ENCODE measurements around the gene SATL1. TPM values are rescaled to one million over a fixed set of nuclear protein-coding genes. Genes with fewer than 3 reads are reported as not detected.
A peak's percentile ranks its signal among the peaks of the same experiment; 100 is the strongest.

The SATL1 gene
- total RNA-seq, 1 donor from 2014 or later = not detected

DNA sequence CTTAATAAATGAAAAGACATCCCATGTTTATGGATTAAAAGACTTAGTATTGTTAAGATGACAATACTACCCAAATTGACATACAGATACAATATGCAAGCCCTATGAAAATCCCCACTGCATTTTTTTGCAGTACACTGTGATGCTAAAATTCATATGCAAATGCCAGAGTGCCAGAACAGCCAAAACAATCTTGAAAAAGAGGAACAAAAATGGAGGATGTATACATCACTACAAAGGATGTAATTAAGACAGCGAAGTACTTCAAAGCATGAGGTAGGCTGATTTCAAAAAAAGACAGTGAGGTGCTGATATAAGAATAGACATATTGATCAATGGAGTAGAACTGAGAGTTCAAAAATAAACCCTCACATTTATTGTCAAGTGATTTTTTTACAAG, 47.3 kb downstream of the SATL1 start:
- intact Hi-C loops (cut with micrococcal nuclease) = no loop called here
- H3K36me3 Mint-ChIP-seq (ENCODE audit: low read depth) = no peaks in the 10 kb centered on the region
- H3K4me3 Mint-ChIP-seq = no peak overlapping the region
- no peak overlapping the region for H3K27ac Mint-ChIP-seq
- H3K4me1 Mint-ChIP-seq = peaks cover 3% of the 10 kb centered on the region
- DNase-seq (no peak), ATAC-seq (ENCODE audit: low read depth) (no peak)
- ChIA-PET CTCF (no interaction called here), POLR2A (no interaction called here)
- peaks cover 5% of the 10 kb centered on the region for H3K9me3 Mint-ChIP-seq
- TF ChIP-seq, protein P1, sequence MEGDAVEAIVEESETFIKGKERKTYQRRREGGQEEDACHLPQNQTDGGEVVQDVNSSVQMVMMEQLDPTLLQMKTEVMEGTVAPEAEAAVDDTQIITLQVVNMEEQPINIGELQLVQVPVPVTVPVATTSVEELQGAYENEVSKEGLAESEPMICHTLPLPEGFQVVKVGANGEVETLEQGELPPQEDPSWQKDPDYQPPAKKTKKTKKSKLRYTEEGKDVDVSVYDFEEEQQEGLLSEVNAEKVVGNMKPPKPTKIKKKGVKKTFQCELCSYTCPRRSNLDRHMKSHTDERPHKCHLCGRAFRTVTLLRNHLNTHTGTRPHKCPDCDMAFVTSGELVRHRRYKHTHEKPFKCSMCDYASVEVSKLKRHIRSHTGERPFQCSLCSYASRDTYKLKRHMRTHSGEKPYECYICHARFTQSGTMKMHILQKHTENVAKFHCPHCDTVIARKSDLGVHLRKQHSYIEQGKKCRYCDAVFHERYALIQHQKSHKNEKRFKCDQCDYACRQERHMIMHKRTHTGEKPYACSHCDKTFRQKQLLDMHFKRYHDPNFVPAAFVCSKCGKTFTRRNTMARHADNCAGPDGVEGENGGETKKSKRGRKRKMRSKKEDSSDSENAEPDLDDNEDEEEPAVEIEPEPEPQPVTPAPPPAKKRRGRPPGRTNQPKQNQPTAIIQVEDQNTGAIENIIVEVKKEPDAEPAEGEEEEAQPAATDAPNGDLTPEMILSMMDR (IDR thresholded peaks at IDR 0.05) = no peak
- no peaks in the 10 kb centered on the region for H3K27me3 Mint-ChIP-seq

DNA sequence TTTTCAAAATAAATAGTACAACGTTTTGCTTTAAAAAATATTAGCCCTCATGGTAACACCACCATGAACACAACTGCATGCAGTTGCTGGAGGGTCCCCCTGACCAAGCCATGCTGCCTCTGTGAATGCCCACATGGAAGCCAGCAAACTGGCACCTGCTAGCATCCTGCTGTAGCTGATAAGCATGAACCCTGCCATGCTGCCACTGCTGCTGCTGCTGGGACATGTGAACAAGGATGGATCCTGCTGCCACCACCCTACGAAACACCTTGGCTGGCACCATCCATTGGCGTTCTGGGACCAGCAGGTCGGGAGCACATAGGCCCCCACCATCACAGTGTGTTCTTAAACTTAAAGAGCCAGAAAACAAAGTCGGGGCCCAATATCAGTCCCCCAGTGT, 83.9 kb downstream of the SATL1 start:
- intact Hi-C loops (cut with micrococcal nuclease) = no loop called here
- Mint-ChIP-seq H3K9me3 (no peaks in the 10 kb centered on the region), H3K27ac (no peak overlapping the region), H3K4me1 (peaks cover 10% of the 10 kb centered on the region), H3K27me3 (no peaks in the 10 kb centered on the region), H3K4me3 (no peak overlapping the region), H3K36me3 (ENCODE audit: low read depth) (no peaks in the 10 kb centered on the region)
- DNase-seq (no peak), ATAC-seq (ENCODE audit: low read depth) (no peak)
- ChIA-PET POLR2A (no interaction called here), CTCF (no interaction called here)
- TF ChIP-seq, protein P1 (IDR thresholded peaks at IDR 0.05) = no peak

DNA sequence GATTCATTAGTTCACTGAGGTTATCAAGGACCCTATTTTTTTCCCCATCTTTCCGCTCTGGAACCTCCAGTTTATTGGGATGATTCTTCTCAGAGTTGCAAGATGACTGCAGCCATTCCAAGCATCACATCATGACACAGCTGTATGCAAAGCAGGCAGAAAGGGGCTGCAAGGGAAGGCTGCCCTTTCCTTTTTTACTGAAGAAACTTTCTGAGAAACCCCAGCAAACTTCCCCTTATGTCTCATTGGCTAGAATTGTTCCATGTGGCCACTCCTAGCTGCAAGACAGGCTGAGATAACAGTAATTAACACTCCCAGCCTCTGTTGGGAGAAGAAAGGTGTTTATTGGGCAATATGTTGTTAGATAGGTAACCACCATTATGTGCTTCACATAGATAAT, 102.6 kb downstream of the SATL1 start:
- intact Hi-C loops (cut with micrococcal nuclease) = no loop called here
- Mint-ChIP-seq H3K27ac (no peak overlapping the region), H3K4me3 (no peak overlapping the region), H3K36me3 (ENCODE audit: low read depth) (no peaks in the 10 kb centered on the region), H3K27me3 (no peaks in the 10 kb centered on the region), H3K4me1 (peaks cover 4% of the 10 kb centered on the region), H3K9me3 (no peaks in the 10 kb centered on the region)
- CTCF ChIA-PET = no interaction called here
- ATAC-seq (ENCODE audit: low read depth) = peak; percentile 21
- POLR2A ChIA-PET = no interaction called here
- DNase-seq = no peak
- TF ChIP-seq, protein P1 (IDR thresholded peaks at IDR 0.05) = no peak

DNA sequence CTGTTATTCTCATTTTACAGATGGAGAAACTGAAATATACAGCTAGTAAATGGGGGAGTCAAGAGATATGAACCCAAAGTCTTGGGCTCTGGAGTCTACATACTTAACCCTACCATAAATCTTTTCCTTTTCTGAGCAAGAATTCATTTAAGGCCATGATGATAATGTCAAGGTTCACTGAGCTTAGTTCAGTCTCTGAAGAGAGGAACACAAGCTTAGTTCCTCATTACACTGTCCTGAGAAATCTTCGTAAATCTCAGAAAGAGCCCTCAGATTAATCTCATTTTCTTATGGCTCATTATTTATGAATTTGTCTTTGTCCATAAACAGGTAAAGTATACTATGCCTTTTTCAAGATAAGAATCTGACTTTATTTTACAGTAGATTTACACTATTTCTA, 104.2 kb downstream of the SATL1 start:
- H3K27ac Mint-ChIP-seq = no peak overlapping the region
- intact Hi-C loops (cut with micrococcal nuclease) = no loop called here
- ChIA-PET POLR2A (no interaction called here), CTCF (no interaction called here)
- no peaks in the 10 kb centered on the region for H3K36me3 Mint-ChIP-seq (ENCODE audit: low read depth)
- no peaks in the 10 kb centered on the region for H3K9me3 Mint-ChIP-seq
- TF ChIP-seq, protein P1 (IDR thresholded peaks at IDR 0.05) = no peak
- DNase-seq = no peak
- no peaks in the 10 kb centered on the region for H3K27me3 Mint-ChIP-seq
- no peak overlapping the region for H3K4me3 Mint-ChIP-seq
- H3K4me1 Mint-ChIP-seq = peaks cover 4% of the 10 kb centered on the region
- peak; percentile 37 for ATAC-seq (ENCODE audit: low read depth)

DNA sequence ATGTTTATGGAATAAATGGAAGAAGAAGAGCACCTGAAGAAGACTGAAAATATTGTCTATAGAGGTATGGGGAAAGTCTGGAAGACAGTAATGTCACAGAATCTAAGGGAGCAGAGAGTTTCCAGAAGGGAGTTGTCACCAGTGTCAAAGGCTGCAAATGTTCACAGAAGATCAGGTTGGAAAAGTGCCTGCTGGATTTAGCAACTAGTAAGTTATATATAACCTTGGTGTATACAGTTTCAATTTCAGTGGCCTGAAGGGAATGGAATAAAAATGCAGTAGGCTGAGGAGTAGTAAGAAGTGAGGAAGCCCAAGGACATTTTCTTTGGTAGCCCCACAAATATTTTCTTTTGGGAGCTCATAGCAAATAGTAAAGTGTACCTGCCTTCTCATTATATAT, 107.2 kb downstream of the SATL1 start:
- ChIA-PET CTCF (no interaction called here), POLR2A (no interaction called here)
- TF ChIP-seq, protein P1 (IDR thresholded peaks at IDR 0.05) = no peak
- intact Hi-C loops (cut with micrococcal nuclease) = no loop called here
- Mint-ChIP-seq H3K9me3 (no peaks in the 10 kb centered on the region), H3K4me3 (no peak overlapping the region), H3K27me3 (no peaks in the 10 kb centered on the region), H3K27ac (no peak overlapping the region), H3K4me1 (peaks cover 4% of the 10 kb centered on the region), H3K36me3 (ENCODE audit: low read depth) (no peaks in the 10 kb centered on the region)
- ATAC-seq (ENCODE audit: low read depth) (no peak), DNase-seq (no peak)
